A673 (cell line): Measurements from ENCODE around the gene RERE.

Experiments used
- EZH2 ChIP-seq: fragments of 200-600 bp; sonication (generic); IDR thresholded peaks from 2 replicates; pipeline ENCODE4 v1.6.1; 2017; ENCODE audit warnings: borderline replicate concordance, low read depth, mild to moderate bottlenecking, mixed read lengths, antibody characterized with exemption, low read length; ENCODE audit not compliant: poor library complexity, severe bottlenecking
- TF ChIP-seq, protein P1 (sequence below): fragments of 300-800, 200-600 bp; sonication (generic); conservative IDR thresholded peaks from 2 replicates; pipeline ENCODE4 v1.5.1; 2017; ENCODE audit warnings: low read depth, mild to moderate bottlenecking, antibody characterized with exemption, low read length, moderate library complexity, mixed read lengths

DNA sequence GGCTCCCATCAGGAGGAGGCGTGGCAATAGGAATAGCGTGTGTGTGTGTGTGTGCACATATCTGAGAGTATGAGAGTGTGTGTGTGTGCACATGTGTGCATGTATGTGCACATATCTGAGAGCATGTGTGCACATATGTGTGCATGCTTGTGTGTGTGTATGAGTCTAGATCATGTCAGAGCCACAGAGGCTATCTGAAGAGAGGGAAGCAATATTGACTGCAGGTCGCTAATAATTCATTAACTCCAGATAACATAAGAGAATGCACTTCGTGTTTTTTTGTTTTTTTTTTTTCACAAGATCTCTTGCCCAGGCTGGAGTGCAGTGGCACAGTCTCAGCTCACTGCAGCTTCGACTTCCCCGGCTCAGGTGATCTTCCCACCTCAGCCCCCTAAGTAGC, 504.2 kb downstream of the RERE start:
- TF ChIP-seq, protein P1, sequence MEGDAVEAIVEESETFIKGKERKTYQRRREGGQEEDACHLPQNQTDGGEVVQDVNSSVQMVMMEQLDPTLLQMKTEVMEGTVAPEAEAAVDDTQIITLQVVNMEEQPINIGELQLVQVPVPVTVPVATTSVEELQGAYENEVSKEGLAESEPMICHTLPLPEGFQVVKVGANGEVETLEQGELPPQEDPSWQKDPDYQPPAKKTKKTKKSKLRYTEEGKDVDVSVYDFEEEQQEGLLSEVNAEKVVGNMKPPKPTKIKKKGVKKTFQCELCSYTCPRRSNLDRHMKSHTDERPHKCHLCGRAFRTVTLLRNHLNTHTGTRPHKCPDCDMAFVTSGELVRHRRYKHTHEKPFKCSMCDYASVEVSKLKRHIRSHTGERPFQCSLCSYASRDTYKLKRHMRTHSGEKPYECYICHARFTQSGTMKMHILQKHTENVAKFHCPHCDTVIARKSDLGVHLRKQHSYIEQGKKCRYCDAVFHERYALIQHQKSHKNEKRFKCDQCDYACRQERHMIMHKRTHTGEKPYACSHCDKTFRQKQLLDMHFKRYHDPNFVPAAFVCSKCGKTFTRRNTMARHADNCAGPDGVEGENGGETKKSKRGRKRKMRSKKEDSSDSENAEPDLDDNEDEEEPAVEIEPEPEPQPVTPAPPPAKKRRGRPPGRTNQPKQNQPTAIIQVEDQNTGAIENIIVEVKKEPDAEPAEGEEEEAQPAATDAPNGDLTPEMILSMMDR = no peak
- no peak for TF ChIP-seq EZH2
